Neural progenitor cell (in vitro differentiated cells): Measurements from ENCODE around the gene MX2.

Experiments used
- CTCF ChIP-seq: fragments of 200-600 bp; sonication (generic); IDR thresholded peaks from 2 replicates; pipeline ENCODE4 v1.5.1; 2017; ENCODE audit warnings: antibody characterized with exemption, mild to moderate bottlenecking
- EZH2 ChIP-seq: fragments of 200-600 bp; sonication (generic); IDR thresholded peaks from 2 replicates; pipeline ENCODE4 v1.6.1; 2017; ENCODE audit warnings: antibody characterized with exemption, mild to moderate bottlenecking, moderate library complexity

GRCh38 chr21:41449613-41450012 lies 87.8 kb downstream of the MX2 start:
- no peak for TF ChIP-seq CTCF
- TF ChIP-seq EZH2 = no peak
